ENCODE results near the gene ZBTB44.
"Not testable (repeated sequence)": the region's sequence is repeated elsewhere in the genome, so short reads cannot be mapped to it uniquely, and the experiment has no call there.

Gene ZBTB44

DNA sequence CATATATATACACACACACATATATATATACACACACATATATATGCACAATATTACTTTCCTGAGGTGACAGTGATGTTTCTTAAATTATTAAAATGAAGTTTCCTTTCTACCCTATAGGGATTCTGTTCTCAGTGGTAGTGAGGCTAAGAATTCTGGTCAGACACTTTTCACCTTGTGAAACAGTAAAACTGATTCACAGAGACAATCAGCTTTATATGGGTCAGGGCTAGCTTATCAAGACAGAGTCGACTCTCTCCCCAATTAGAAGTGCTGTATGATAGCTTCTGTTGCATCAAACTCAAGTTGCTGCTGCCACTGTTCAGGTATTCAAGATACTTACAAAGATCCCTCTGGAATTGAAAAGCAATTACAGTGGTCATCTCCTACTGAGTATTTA is 68.4 kb downstream of the ZBTB44 start:
- in situ Hi-C loops (cut with HindIII; ENCODE audit: low sequenced_read_pairs) = no loop called here
- TF ChIP-seq, protein P1, sequence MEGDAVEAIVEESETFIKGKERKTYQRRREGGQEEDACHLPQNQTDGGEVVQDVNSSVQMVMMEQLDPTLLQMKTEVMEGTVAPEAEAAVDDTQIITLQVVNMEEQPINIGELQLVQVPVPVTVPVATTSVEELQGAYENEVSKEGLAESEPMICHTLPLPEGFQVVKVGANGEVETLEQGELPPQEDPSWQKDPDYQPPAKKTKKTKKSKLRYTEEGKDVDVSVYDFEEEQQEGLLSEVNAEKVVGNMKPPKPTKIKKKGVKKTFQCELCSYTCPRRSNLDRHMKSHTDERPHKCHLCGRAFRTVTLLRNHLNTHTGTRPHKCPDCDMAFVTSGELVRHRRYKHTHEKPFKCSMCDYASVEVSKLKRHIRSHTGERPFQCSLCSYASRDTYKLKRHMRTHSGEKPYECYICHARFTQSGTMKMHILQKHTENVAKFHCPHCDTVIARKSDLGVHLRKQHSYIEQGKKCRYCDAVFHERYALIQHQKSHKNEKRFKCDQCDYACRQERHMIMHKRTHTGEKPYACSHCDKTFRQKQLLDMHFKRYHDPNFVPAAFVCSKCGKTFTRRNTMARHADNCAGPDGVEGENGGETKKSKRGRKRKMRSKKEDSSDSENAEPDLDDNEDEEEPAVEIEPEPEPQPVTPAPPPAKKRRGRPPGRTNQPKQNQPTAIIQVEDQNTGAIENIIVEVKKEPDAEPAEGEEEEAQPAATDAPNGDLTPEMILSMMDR (IDR thresholded peaks at IDR 0.05; ENCODE audit: low read depth, low read length, missing control alignments) = no peak
- H3K4me3 ChIP-seq (ENCODE audit: low read depth, low read length) = no peak overlapping the region
- DNase-seq (ENCODE audit: low read depth) = no peak

DNA sequence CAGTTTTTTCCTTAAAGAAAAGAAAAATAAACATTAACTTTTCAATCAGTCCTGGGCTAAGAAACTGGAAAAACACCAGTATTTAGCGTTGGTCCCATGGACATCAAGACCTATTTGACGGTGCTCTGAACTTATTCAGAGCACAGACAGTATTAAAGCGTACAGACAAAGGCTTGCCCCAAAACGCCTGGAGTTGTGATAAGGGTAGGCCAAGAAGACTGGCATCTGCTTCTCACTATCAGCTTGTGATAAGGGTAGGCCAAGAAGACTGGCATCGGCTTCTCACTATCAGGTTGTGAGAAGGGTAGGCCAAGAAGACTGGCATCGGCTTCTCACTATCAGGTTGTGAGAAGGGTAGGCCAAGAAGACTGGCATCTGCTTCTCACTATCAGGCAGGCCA is 69.3 kb downstream of the ZBTB44 start:
- in situ Hi-C loops (cut with HindIII; ENCODE audit: low sequenced_read_pairs); H3K4me3 ChIP-seq (ENCODE audit: low read depth, low read length); DNase-seq (ENCODE audit: low read depth): not testable (repeated sequence)

DNA sequence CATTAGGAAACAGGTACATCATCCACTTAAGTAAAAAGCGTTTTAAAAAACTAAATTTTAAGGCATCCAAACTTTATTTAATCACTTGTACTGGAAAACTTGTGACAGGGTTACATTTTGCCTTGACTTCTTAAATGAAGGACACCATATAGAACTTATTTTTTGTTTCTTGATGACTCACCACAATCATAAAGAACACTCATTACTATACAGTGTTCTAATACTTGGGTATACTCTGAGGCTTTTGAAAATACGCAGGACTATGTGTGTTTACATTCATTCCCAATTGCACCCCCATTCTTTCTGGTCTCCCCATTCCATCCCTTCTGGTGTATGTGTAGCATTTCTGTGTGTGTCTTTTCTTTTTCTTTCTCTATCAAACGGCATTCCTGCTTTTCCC is 69.9 kb downstream of the ZBTB44 start:
- in situ Hi-C loops (cut with HindIII; ENCODE audit: low sequenced_read_pairs) = no loop called here

DNA sequence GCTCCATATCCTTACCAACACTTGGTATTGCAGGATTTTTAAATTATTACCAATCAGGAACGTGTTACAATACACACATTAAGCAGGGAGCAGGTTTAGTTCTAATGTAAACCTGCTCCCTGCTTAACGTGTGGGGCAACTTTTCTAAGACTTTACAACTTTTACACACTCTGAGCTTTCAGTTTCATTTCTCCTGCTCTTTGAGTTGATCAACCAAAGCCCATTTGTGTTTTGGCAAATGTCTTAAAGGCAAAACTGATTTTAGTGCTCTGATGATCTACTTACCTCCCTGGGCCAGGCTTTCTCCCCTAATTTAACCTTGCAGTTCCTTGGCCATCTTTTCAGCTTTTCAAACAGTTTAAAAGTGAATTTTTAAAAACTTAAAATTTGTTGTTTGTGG is 70.9 kb downstream of the ZBTB44 start:
- TF ChIP-seq, protein P1 (IDR thresholded peaks at IDR 0.05; ENCODE audit: low read depth, low read length, missing control alignments) = no peak
- in situ Hi-C loops (cut with HindIII; ENCODE audit: low sequenced_read_pairs) = no loop called here
- H3K4me3 ChIP-seq (ENCODE audit: low read depth, low read length) = no peak overlapping the region
- no peak for DNase-seq (ENCODE audit: low read depth)

More for the DNA sequence above, 69.9 kb downstream of the ZBTB44 start:
- DNase-seq (ENCODE audit: low read depth) = no peak
- TF ChIP-seq, protein P1 (IDR thresholded peaks at IDR 0.05; ENCODE audit: low read depth, low read length, missing control alignments) = no peak
- H3K4me3 ChIP-seq (ENCODE audit: low read depth, low read length) = no peak overlapping the region

DNA sequence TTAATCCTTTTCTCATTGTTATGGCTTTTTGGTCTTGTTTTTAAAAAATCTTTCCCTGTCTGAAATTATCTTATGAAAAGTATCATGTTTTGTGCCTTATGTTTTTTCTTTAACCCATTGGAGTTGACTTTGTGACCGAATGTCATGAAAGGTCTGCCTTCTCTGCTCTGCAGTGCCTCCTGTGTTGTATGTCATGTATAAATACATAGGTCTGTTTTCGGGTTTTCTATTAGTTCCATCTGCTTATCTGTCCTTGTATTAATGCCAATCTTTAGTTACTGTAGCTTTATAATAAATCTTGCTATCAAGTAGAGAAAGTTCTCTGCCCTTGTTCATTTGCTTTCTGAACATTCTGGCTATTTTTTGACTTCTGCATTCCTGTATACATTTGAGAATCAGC is 73.0 kb downstream of the ZBTB44 start:
- TF ChIP-seq, protein P1 (IDR thresholded peaks at IDR 0.05; ENCODE audit: low read depth, low read length, missing control alignments) = no peak
- in situ Hi-C loops (cut with HindIII; ENCODE audit: low sequenced_read_pairs) = no loop called here
- H3K4me3 ChIP-seq (ENCODE audit: low read depth, low read length) = no peak overlapping the region
- no peak for DNase-seq (ENCODE audit: low read depth)

DNA sequence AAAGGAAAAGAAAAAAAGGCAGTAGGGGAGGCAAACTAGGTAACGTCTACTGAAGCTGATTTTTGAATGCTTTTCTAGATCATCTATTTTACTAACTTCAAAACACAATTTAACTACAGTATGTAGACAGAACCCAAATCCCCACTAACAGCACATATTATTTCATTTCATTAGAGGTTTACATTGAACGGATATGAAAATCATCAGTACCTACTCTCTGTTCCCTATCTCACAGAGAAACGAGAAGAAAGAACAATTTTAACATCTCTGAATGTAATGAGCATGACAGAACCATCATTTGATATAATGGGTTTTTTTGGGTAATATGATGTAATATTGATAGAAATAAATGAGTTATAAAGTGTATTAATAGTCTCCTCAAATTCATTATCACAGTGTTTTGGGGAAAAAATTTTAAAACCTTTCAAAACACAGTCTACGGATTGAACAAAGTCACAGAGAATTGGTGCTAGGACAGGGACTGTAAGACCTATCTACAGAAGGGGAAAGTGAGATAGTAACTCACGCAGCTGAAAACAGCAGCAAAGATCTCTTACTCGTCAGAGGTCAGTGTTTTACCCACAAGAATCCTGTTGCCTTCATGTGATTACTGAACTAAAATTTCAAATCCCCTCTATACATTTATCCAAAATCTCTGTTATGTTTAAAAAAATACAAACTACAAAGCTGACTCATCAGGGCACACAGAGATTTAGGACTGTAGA is 77.3 kb downstream of the ZBTB44 start:
- H3K4me3 ChIP-seq (ENCODE audit: low read depth, low read length) = no peak overlapping the region
- in situ Hi-C loops (cut with HindIII; ENCODE audit: low sequenced_read_pairs) = no loop called here
- TF ChIP-seq, protein P1 (IDR thresholded peaks at IDR 0.05; ENCODE audit: low read depth, low read length, missing control alignments) = no peak
- DNase-seq (ENCODE audit: low read depth) = no peak

DNA sequence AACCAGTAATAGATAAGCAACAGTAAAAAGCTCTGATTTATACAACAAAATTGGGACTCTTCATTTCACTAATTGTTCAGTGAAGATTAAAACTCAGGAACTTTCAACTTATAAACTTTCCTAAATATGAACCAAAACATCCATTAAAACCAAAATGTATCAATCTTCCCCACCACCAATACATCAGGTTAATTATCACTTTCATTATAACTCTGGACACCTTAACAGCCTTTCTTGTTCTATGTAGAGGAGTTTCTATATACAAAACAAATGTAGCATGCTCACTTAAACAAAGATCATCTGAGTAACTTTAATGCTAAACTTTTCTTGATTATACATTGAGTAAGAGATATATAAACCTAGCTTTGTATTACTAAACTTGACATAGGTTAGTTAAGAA is 80.4 kb downstream of the ZBTB44 start:
- in situ Hi-C loops (cut with HindIII; ENCODE audit: low sequenced_read_pairs) = no loop called here
- DNase-seq (ENCODE audit: low read depth) = no peak
- TF ChIP-seq, protein P1 (IDR thresholded peaks at IDR 0.05; ENCODE audit: low read depth, low read length, missing control alignments) = no peak
- H3K4me3 ChIP-seq (ENCODE audit: low read depth, low read length) = no peak overlapping the region

DNA sequence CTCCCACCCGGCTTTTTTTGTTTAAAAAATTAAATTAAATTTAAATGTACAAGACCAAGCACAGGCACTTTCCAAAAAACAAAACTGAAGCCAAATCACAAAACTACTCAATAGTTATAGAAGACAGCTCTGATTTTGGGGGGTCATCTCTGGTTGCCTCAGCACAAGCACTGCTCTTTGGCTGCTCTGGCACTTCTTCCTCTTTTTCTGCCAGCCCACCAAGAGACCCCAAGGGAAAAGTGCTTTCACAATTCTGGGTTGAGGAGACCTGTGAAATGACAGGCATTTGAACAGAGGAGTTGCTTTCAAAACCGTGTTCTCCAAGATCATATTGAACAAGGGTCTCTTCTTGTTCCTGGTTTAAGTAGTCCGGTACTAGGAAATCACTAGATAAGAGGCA is 80.8 kb downstream of the ZBTB44 start:
- DNase-seq (ENCODE audit: low read depth); in situ Hi-C loops (cut with HindIII; ENCODE audit: low sequenced_read_pairs); H3K4me3 ChIP-seq (ENCODE audit: low read depth, low read length): not testable (repeated sequence)

DNA sequence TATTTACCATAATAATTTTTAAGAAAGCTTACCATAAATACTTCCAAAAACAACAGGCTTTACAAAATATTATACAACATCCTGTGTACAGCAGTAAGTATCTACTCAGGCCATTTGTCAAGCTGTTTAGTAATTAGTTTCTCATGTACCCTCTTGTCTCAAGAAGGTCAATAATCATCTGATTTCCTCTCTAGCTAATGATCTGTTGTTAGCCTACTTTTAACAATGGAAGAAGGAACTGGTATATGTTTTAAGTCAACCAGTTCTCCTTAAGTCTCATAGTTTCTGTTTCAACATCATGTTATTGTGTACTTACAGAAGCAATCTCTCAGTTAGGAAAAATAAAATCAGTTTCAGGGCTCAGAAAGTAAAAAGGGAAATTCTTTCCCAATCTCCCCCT is 81.2 kb downstream of the ZBTB44 start:
- H3K4me3 ChIP-seq (ENCODE audit: low read depth, low read length); DNase-seq (ENCODE audit: low read depth); in situ Hi-C loops (cut with HindIII; ENCODE audit: low sequenced_read_pairs): not testable (repeated sequence)

Data from astrocyte of the cerebellum (primary cell).